Hepatocyte (in vitro differentiated cells): ENCODE results near the gene USP49. TPM values are rescaled to one million over a fixed set of nuclear protein-coding genes. Genes with fewer than 3 reads are reported as not detected.

Experiments used
- DNase-seq: peaks from one replicate; pipeline ENCODE4 v3.0.0-alpha.2; 2016; ENCODE audit warnings: low spot score
- H2AFZ ChIP-seq: fragments of 200-600 bp; sonication (generic); 2 replicates; pipeline ENCODE4 v1.6.0; 2016; ENCODE audit warnings: antibody characterized with exemption, mild to moderate bottlenecking
- H3K27ac ChIP-seq: fragments of 200-600 bp; sonication (generic); 2 replicates; pipeline ENCODE4 v1.5.1; 2016; ENCODE audit warnings: mild to moderate bottlenecking
- H3K27me3 ChIP-seq: fragments of 200-600 bp; sonication (generic); 2 replicates; pipeline ENCODE4 v1.6.1; 2016
- H3K36me3 ChIP-seq: fragments of 200-600 bp; sonication (generic); replicated peaks from 2 replicates; pipeline ENCODE4 v1.5.1; 2016; ENCODE audit warnings: low read depth; ENCODE audit not compliant: insufficient read depth
- H3K4me1 ChIP-seq: fragments of 200-600 bp; sonication (generic); 2 replicates; pipeline ENCODE4 v1.5.1; 2016; ENCODE audit warnings: mild to moderate bottlenecking, moderate library complexity; ENCODE audit not compliant: insufficient read depth
- H3K4me2 ChIP-seq: fragments of 200-600 bp; sonication (generic); 2 replicates; pipeline ENCODE4 v1.6.0; 2016
- H3K4me3 ChIP-seq: fragments of 200-600 bp; sonication (generic); 2 replicates; pipeline ENCODE4 v1.5.1; 2016; ENCODE audit warnings: mild to moderate bottlenecking
- H3K79me2 ChIP-seq: fragments of 200-600 bp; sonication (generic); 2 replicates; pipeline ENCODE4 v1.6.0; 2017; ENCODE audit warnings: mild to moderate bottlenecking
- H3K9me2 ChIP-seq: fragments of 200-600 bp; sonication (generic); replicated peaks from 2 replicates; pipeline ENCODE4 v1.6.0; 2017; ENCODE audit warnings: mild to moderate bottlenecking; ENCODE audit not compliant: insufficient read depth
- H3K9me3 ChIP-seq: fragments of 200-600 bp; sonication (generic); 2 replicates; pipeline ENCODE4 v1.5.1; 2016; ENCODE audit warnings: low read depth, mild to moderate bottlenecking
- H4K20me1 ChIP-seq: fragments of 200-600 bp; sonication (generic); 2 replicates; pipeline ENCODE4 v1.6.0; 2016; ENCODE audit warnings: mild to moderate bottlenecking; ENCODE audit not compliant: insufficient read depth, poor library complexity, severe bottlenecking
- EZH2 ChIP-seq: fragments of 200-600 bp; sonication (generic); IDR thresholded peaks from 2 replicates; pipeline ENCODE4 v1.6.1; 2016; ENCODE audit warnings: antibody characterized with exemption, mild to moderate bottlenecking, borderline replicate concordance
- EZH2phosphoT487 ChIP-seq: fragments of 200-600 bp; sonication (generic); IDR thresholded peaks from one replicate; pipeline ENCODE4 v1.6.1; 2018; ENCODE audit warnings: antibody characterized with exemption, mild to moderate bottlenecking, low read depth, moderate library complexity; ENCODE audit not compliant: unreplicated experiment, severe bottlenecking
- WGBS: methylation state at CpG from one replicate; pipeline ENCODE4 v1.1.6; 2016; ENCODE audit warnings: low lambda C conversion rate; ENCODE audit errors: missing lambda C conversion rate; 5-methylcytosine and 5-hydroxymethylcytosine counted together
- polyA plus RNA-seq: library from polyadenylated mRNA; unstranded; fragments of >200 nt; fragmentation: Nextera tagmentation; extraction: Ambion mirVana; gene quantifications from 2 replicates; pipeline ENCODE4 v1.2.1, GENCODE V29; 2016
- small RNA-seq: library from RNA; depleted of rRNA; stranded (forward); fragments of <200 nt; gene quantifications from one replicate; pipeline ENCODE3, GENCODE V24; 2014
- total RNA-seq: library from RNA; depleted of rRNA; stranded (reverse); fragments of >200 nt; gene quantifications from 2 replicates; pipeline ENCODE4 v1.2.3, GENCODE V29; 2014
- TF ChIP-seq, protein P1 (sequence below): fragments of 200-600 bp; sonication (generic); IDR thresholded peaks from 2 replicates; pipeline ENCODE4 v1.5.1; 2016; ENCODE audit warnings: antibody characterized with exemption, mild to moderate bottlenecking; ENCODE audit not compliant: poor library complexity

The USP49 gene
- total and polyA plus RNA-seq, 2 experiments from 2014 or later, result 1.0 to 2.4 TPM

DNA sequence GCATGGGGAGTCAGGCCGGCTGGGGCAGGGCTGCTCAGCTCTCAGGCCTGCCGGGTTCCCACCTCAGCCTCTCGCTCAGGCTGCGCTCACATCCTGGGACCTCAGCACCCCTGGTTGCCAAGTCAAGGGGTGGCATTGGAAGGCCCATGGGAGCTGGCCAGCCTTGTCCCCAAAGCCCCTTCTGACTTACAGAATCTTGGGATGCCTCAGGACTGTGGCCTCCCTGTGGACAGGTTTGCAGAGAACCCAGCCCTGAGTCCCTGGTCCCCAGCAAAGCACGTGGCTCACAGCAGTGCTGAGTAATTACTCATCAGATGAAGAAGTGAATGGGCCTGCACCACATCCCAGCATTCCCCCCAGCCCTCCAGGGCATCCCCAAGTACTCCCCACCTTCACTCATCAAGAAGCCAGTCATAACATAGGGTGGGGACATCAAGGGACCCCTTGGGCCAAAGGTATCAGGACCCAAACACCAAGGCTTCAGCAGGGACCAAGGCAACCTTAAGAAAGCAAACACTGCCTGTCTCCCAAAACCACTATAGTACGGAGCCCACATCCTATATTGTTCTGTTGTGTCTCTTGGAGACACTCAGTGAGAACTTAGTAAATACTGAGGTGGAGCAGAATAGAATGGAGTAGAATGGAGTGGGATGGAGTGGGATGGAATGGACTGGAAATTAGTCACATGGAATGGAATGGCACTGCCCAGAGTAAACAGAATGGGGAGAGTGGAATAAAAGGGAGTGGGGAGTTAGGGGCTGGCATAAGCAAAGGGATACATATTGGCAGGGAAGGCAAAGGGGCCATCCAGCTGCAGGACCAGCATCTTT lies 151.6 kb downstream of the USP49 start:
- H3K27ac ChIP-seq, result no peak overlapping the region
- no peak for DNase-seq
- no peak overlapping the region for H3K4me3 ChIP-seq
- no peak overlapping the region for H3K4me2 ChIP-seq
- no peaks in the 10 kb centered on the region for H3K9me2 ChIP-seq
- no peaks in the 10 kb centered on the region for H3K79me2 ChIP-seq
- H2AFZ ChIP-seq, result no peak overlapping the region
- no peaks in the 10 kb centered on the region for H3K9me3 ChIP-seq
- no peaks in the 10 kb centered on the region for H3K27me3 ChIP-seq
- H3K36me3 ChIP-seq, result no peaks in the 10 kb centered on the region
- WGBS, result 92% methylated on average over 6 of the region's 6 CpGs
- H3K4me1 ChIP-seq, result peaks cover 38% of the 10 kb centered on the region
- H4K20me1 ChIP-seq, result no peaks in the 10 kb centered on the region
- TF ChIP-seq EZH2phosphoT487 (no peak), EZH2 (no peak)
- TF ChIP-seq, protein P1, sequence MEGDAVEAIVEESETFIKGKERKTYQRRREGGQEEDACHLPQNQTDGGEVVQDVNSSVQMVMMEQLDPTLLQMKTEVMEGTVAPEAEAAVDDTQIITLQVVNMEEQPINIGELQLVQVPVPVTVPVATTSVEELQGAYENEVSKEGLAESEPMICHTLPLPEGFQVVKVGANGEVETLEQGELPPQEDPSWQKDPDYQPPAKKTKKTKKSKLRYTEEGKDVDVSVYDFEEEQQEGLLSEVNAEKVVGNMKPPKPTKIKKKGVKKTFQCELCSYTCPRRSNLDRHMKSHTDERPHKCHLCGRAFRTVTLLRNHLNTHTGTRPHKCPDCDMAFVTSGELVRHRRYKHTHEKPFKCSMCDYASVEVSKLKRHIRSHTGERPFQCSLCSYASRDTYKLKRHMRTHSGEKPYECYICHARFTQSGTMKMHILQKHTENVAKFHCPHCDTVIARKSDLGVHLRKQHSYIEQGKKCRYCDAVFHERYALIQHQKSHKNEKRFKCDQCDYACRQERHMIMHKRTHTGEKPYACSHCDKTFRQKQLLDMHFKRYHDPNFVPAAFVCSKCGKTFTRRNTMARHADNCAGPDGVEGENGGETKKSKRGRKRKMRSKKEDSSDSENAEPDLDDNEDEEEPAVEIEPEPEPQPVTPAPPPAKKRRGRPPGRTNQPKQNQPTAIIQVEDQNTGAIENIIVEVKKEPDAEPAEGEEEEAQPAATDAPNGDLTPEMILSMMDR, result no peak

DNA sequence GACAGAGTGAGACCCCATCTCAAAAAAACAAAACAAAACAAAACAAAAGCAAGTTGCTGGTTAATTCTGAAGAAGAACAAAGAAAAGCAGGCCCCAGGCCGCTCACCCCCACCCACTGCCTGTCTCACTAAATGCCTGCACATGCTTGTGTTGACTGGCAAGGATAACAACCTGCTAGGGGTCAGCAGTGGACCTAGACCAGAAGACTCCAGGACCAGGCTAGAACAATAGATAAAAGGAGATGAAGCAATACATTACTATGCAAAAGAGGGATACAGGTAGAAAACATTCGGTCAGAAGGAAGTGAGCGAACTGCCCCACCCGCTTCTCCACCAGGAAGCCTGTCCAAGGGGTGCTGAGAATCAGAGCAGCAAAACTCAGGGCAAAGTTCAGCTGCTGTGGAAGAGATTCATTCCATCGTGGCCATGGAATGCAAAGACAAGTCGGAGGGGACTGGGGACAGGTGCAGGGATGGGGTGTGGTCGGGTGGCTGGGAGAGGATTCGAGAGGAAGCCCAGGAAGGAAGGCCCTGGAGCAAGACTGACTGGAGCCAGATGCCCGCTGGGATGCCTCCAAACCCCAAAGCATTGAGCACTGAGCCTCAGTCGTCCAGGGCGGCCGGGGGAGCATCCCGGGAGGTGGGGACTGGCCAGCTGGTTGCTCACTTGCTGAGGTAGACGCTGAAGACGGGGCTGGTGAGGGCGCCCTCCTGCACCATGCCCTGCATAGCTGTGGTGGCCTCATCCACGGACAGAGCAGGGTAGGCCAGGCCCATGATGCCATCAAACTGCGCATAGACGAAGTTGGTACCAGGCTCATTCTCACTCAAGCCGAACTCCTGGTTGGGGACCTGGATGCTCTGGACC lies 153.3 kb downstream of the USP49 start:
- H3K27ac ChIP-seq, result peak overlapping the region; percentile 93
- TF ChIP-seq EZH2, result no peak
- TF ChIP-seq, protein P1, result no peak
- TF ChIP-seq EZH2phosphoT487, result no peak
- peak overlapping the region; percentile 17 for H3K4me2 ChIP-seq
- H3K4me3 ChIP-seq, result no peak overlapping the region
- no peaks in the 10 kb centered on the region for H4K20me1 ChIP-seq
- peak; percentile 78 for DNase-seq
- H3K9me3 ChIP-seq, result no peaks in the 10 kb centered on the region
- no peak overlapping the region for H2AFZ ChIP-seq
- no peaks in the 10 kb centered on the region for H3K79me2 ChIP-seq
- H3K4me1 ChIP-seq, result peaks cover 27% of the 10 kb centered on the region
- WGBS, result 71% methylated on average over 20 of the region's 20 CpGs
- H3K36me3 ChIP-seq, result no peaks in the 10 kb centered on the region
- H3K9me2 ChIP-seq, result no peaks in the 10 kb centered on the region
- H3K27me3 ChIP-seq, result no peaks in the 10 kb centered on the region

DNA sequence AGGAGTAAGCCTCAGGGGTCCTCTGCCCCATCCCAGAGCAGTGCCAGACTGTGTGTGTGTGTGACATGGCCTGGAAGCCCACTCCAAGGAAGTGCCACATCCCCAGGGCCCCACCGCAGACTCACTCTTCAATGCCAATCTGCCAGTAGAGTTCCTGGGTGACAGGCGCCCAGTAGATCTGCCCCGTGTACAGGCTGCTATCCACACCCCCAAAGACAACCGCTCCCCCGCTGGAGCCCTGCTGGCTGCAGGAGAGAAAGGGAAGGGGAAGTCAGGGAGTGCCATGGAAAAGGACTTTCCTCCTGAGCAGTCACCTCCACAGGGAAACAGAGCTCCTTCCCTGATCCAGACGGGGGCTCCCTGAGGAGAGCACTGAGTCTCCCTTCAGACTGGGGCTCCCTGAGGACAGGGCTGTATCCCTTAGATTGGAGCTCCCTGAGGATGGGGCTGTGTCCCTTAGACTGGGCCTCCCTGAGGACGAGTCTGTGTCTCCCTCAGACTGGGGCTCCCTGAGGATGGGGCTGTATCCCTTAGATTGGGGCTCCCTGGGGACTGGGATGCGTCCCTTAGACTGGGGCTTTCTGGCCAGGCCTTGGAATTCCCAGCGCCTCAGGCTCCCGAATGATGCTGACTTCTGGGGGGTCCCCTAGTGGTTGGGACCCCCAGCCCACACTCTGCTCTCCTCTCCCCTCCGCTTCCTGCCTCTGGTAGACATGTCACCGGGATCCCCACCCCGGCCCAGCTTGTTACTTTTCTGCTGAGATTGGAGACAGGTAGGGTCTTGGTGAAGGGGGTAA lies 154.6 kb downstream of the USP49 start:
- Histone ChIP-seq H3K27ac (peak overlapping the region; percentile 93), H2AFZ (no peak overlapping the region), H3K4me3 (no peak overlapping the region), H3K4me1 (peaks cover 27% of the 10 kb centered on the region), H3K36me3 (no peaks in the 10 kb centered on the region), H3K27me3 (no peaks in the 10 kb centered on the region), H3K9me2 (no peaks in the 10 kb centered on the region), H3K9me3 (no peaks in the 10 kb centered on the region), H3K4me2 (no peak overlapping the region), H3K79me2 (no peaks in the 10 kb centered on the region), H4K20me1 (no peaks in the 10 kb centered on the region)
- no peak for DNase-seq
- WGBS, result 92% methylated on average over 13 of the region's 13 CpGs
- TF ChIP-seq, protein P1, result no peak
- no peak for TF ChIP-seq EZH2phosphoT487
- TF ChIP-seq EZH2, result no peak

Small RNA genes within 50 kb of the gene (small RNA-seq; reads per million reads assigned to genes)
- gene AL365205.2 (not detected), gene AL365205.3 (not detected), gene RF00019 (not detected), gene RF00393 (not detected)

Other genes starting within 250 kb of the USP49 start
- 10.1 and 14.2 TPM in 2 replicates for gene TFEB, start 159.8 kb downstream of the USP49 start, total RNA-seq
- 23.7 and 32.7 TPM in 2 replicates for gene TFEB, start 159.8 kb downstream of the USP49 start, polyA plus RNA-seq
- gene PGC, start 148.0 kb downstream of the USP49 start, total RNA-seq, result 114 and 128 TPM in 2 replicates
- 67.4 and 109 TPM in 2 replicates for gene PGC, start 148.0 kb downstream of the USP49 start, polyA plus RNA-seq
- gene FRS3, start 115.5 kb downstream of the USP49 start, total RNA-seq, result 0.84 and 1.4 TPM in 2 replicates
- 4.0 and 8.4 TPM in 2 replicates for gene FRS3, start 115.5 kb downstream of the USP49 start, polyA plus RNA-seq
- gene PRICKLE4, start 114.6 kb downstream of the USP49 start, total RNA-seq, result 1.2 and 4.0 TPM in 2 replicates
- gene PRICKLE4, start 114.6 kb downstream of the USP49 start, polyA plus RNA-seq, result 0.80 and 1.3 TPM in 2 replicates
- 127 and 197 TPM in 2 replicates for gene TOMM6, start 107.7 kb downstream of the USP49 start, total RNA-seq
- gene TOMM6, start 107.7 kb downstream of the USP49 start, polyA plus RNA-seq, result 211 and 240 TPM in 2 replicates
- gene MED20, start 25.8 kb upstream of the USP49 start, total RNA-seq, result 18.1 and 19.2 TPM in 2 replicates
- 18.1 and 19.8 TPM in 2 replicates for gene MED20, start 25.8 kb upstream of the USP49 start, polyA plus RNA-seq
- gene BYSL, start 26.1 kb upstream of the USP49 start, total RNA-seq, result 13.9 and 20.7 TPM in 2 replicates
- 16.6 and 28.5 TPM in 2 replicates for gene BYSL, start 26.1 kb upstream of the USP49 start, polyA plus RNA-seq
- gene CCND3, start 46.4 kb upstream of the USP49 start, total RNA-seq, result 79.3 and 96.8 TPM in 2 replicates
- 134 and 141 TPM in 2 replicates for gene CCND3, start 46.4 kb upstream of the USP49 start, polyA plus RNA-seq
- gene TAF8, start 155.1 kb upstream of the USP49 start, total RNA-seq, result 16.7 and 25.1 TPM in 2 replicates
- 12.6 and 14.0 TPM in 2 replicates for gene TAF8, start 155.1 kb upstream of the USP49 start, polyA plus RNA-seq
- 11.6 and 12.5 TPM in 2 replicates for gene C6orf132, start 247.2 kb upstream of the USP49 start, total RNA-seq
- 9.4 and 10.5 TPM in 2 replicates for gene C6orf132, start 247.2 kb upstream of the USP49 start, polyA plus RNA-seq